Measurements from ENCODE around the gene SLC6A17. TPM values are rescaled to one million over a fixed set of nuclear protein-coding genes. Genes with fewer than 3 reads are reported as not detected.

Gene SLC6A17
- total RNA-seq, 1 experiment from 2014 or later: not detected

GRCh38 chr1:110161849-110162248, 11.6 kb downstream of the SLC6A17 start:
- DNase-seq (ENCODE audit: low spot score): no peak
- H3K27ac ChIP-seq (ENCODE audit: low read depth, low read length, poor library complexity, severe bottlenecking): no peak overlapping the region
- intact Hi-C loops (cut with micrococcal nuclease; ENCODE audit: unreplicated experiment): no loop called here
- CTCF ChIA-PET: no interaction called here
- no peak overlapping the region for H3K4me3 ChIP-seq (ENCODE audit: low read depth, low read length, poor library complexity, severe bottlenecking)
- no peaks in the 10 kb centered on the region for H3K4me1 ChIP-seq (ENCODE audit: insufficient read depth, low read length, poor library complexity, severe bottlenecking)
- BruUV-seq (replicated peaks): no TSS peak
- H3K36me3 ChIP-seq (ENCODE audit: insufficient read depth, low read length, poor library complexity, severe bottlenecking): no peaks in the 10 kb centered on the region
- no peaks in the 10 kb centered on the region for H3K9me3 ChIP-seq (ENCODE audit: low read depth, low read length, poor library complexity, severe bottlenecking)
- POLR2A ChIA-PET (ENCODE audit: low non-redundant PET): interaction anchor here (0.6 to 0.7 kb wide), 2 partner anchors 32 to 797 kb away, joined by 3 to 4 read pairs; no protein-coding TSS in a partner anchor
- H3K27me3 ChIP-seq (replicated peaks; ENCODE audit: insufficient read depth, low read depth, low read length, poor library complexity): peaks cover 69% of the 10 kb centered on the region
- no peak for TF ChIP-seq EZH2 (IDR thresholded peaks at IDR 0.05; ENCODE audit: borderline replicate concordance, low read depth, low read length, poor library complexity, severe bottlenecking)
- TF ChIP-seq CTCF (conservative IDR thresholded peaks at IDR 0.05; ENCODE audit: low read depth, low read length): no peak

DNA sequence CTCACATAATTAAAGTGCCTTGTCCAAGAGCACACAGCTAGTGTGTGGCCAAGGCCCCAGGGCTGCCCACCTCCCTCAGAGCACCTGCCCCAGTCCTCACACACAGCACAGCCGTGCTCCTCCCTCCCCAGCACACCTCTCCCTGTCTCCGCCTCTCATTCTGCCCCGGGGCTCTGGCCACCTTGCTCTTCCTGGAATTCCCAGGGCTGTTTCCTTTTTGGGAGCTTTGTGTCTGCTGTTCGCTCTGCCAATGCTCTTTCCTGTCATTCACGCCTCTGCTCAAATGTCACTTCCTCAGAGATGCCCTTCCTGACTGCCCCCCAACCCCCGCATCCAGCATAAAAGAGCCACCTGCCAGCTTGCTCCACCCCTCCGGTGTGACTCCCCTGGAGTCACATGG, 13.3 kb downstream of the SLC6A17 start:
- no peaks in the 10 kb centered on the region for H3K36me3 ChIP-seq (ENCODE audit: insufficient read depth, low read length, poor library complexity, severe bottlenecking)
- intact Hi-C loops (cut with micrococcal nuclease; ENCODE audit: unreplicated experiment): no loop called here
- POLR2A ChIA-PET (ENCODE audit: low non-redundant PET): no interaction called here
- no peaks in the 10 kb centered on the region for H3K4me1 ChIP-seq (ENCODE audit: insufficient read depth, low read length, poor library complexity, severe bottlenecking)
- no TSS peak for BruUV-seq (replicated peaks)
- peaks cover 61% of the 10 kb centered on the region for H3K27me3 ChIP-seq (replicated peaks; ENCODE audit: insufficient read depth, low read depth, low read length, poor library complexity)
- H3K27ac ChIP-seq (ENCODE audit: low read depth, low read length, poor library complexity, severe bottlenecking): no peak overlapping the region
- no peak for DNase-seq (ENCODE audit: low spot score)
- no peaks in the 10 kb centered on the region for H3K9me3 ChIP-seq (ENCODE audit: low read depth, low read length, poor library complexity, severe bottlenecking)
- CTCF ChIA-PET: no interaction called here
- no peak overlapping the region for H3K4me3 ChIP-seq (ENCODE audit: low read depth, low read length, poor library complexity, severe bottlenecking)
- TF ChIP-seq CTCF (conservative IDR thresholded peaks at IDR 0.05; ENCODE audit: low read depth, low read length): no peak
- no peak for TF ChIP-seq EZH2 (IDR thresholded peaks at IDR 0.05; ENCODE audit: borderline replicate concordance, low read depth, low read length, poor library complexity, severe bottlenecking)

DNA sequence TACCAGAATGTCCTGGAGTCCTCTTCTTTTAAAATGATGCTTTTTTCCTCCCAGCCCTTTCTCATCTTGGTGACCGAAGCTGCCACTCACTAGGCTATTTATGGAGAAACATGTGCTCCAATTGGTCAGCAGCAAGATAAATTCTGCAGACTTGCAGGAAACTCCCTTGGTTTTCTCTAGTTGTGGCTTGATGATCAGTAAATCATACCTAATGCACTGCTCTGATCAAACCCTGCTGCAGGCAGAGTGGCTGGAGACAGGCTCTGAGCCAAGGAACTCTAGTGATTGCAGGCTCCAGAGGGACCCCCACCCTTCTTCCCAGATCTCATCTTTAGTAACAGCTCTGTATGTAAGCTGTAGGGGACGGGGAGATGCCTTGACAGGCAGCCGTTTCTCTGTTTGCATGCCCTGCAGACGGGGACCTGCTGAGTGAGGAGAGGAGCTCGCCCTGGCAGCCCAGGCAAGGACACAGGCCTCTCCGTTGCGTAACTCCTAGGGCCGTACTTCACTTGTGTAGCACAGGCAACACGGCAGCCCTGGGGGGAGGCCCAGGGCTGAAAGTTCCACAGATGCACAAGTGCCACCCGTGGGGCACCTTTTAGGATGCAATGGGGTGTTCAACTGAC, 14.5 kb downstream of the SLC6A17 start:
- no TSS peak for BruUV-seq (replicated peaks)
- intact Hi-C loops (cut with micrococcal nuclease; ENCODE audit: unreplicated experiment): no loop called here
- no peak for DNase-seq (ENCODE audit: low spot score)
- no peaks in the 10 kb centered on the region for H3K4me1 ChIP-seq (ENCODE audit: insufficient read depth, low read length, poor library complexity, severe bottlenecking)
- no peak for TF ChIP-seq EZH2 (IDR thresholded peaks at IDR 0.05; ENCODE audit: borderline replicate concordance, low read depth, low read length, poor library complexity, severe bottlenecking)
- TF ChIP-seq CTCF (conservative IDR thresholded peaks at IDR 0.05; ENCODE audit: low read depth, low read length): no peak
- no peak overlapping the region for H3K4me3 ChIP-seq (ENCODE audit: low read depth, low read length, poor library complexity, severe bottlenecking)
- no peaks in the 10 kb centered on the region for H3K9me3 ChIP-seq (ENCODE audit: low read depth, low read length, poor library complexity, severe bottlenecking)
- CTCF ChIA-PET: no interaction called here
- H3K27ac ChIP-seq (ENCODE audit: low read depth, low read length, poor library complexity, severe bottlenecking): no peak overlapping the region
- no peaks in the 10 kb centered on the region for H3K36me3 ChIP-seq (ENCODE audit: insufficient read depth, low read length, poor library complexity, severe bottlenecking)
- H3K27me3 ChIP-seq (replicated peaks; ENCODE audit: insufficient read depth, low read depth, low read length, poor library complexity): peaks cover 49% of the 10 kb centered on the region
- POLR2A ChIA-PET (ENCODE audit: low non-redundant PET): no interaction called here

All from A673 (cell line).